ENCODE results near the gene CD52. TPM values are rescaled to one million over a fixed set of nuclear protein-coding genes. Genes with fewer than 3 reads are reported as not detected.

CD52 gene
- total and polyA plus RNA-seq, 2 experiments from 2014 or later, result 7.3 TPM; not detected in 1

- ATAC-seq, result peak; percentile 3; the same call in 2 of the 3 replicates
- Mint-ChIP-seq H3K9me3 (no peaks in the 10 kb centered on the region; the same call in 2 of the 3 replicates), H3K36me3 (ENCODE audit: low read depth) (peaks cover 52% of the 10 kb centered on the region), H3K4me1 (peaks cover 48% of the 10 kb centered on the region), H3K27ac (peak overlapping the region; percentile 96; the same call in 1 of the 2 replicates), H3K27me3 (ENCODE audit: insufficient read depth, low read depth, poor library complexity) (peaks cover 20% of the 10 kb centered on the region), H3K4me3 (peak overlapping the region; percentile 88)
- H3F3A ChIP-seq (replicated peaks; ENCODE audit: low read depth), result peaks cover 27% of the 10 kb centered on the region
- no peak overlapping the region for H2AFZ ChIP-seq
- no peaks in the 10 kb centered on the region for H3K79me2 ChIP-seq (replicated peaks; ENCODE audit: insufficient read depth)
- H3K4me1 ChIP-seq (ENCODE audit: insufficient read depth), result peaks cover 15% of the 10 kb centered on the region
- H3K4me2 ChIP-seq, result peak overlapping the region; percentile 92
- no peaks in the 10 kb centered on the region for H3K9me2 ChIP-seq (ENCODE audit: insufficient read depth)
- TF ChIP-seq EZH2 (IDR thresholded peaks at IDR 0.05; ENCODE audit: low read depth, unreplicated experiment) (no peak), CREB1 (CRISPR knock-in tag; IDR thresholded peaks at IDR 0.05; ENCODE audit: low read depth) (no peak), ZNF462 (CRISPR knock-in tag; IDR thresholded peaks at IDR 0.05) (no peak), NANOG (IDR thresholded peaks at IDR 0.05; ENCODE audit: borderline replicate concordance) (no peak), JUNB (IDR thresholded peaks at IDR 0.05; ENCODE audit: unreplicated experiment) (no peak), ZNF114 (CRISPR knock-in tag; IDR thresholded peaks at IDR 0.05) (no peak), ETS1 (IDR thresholded peaks at IDR 0.05) (no peak), EZH2phosphoT487 (IDR thresholded peaks at IDR 0.05; ENCODE audit: unreplicated experiment) (no peak), POLR2AphosphoS5 (IDR thresholded peaks at IDR 0.05; ENCODE audit: low read depth) (no peak), CTCF (conservative IDR thresholded peaks at IDR 0.05; ENCODE audit: low read depth in 2 of 2) (no peak), REST (IDR thresholded peaks at IDR 0.05; ENCODE audit: unreplicated experiment) (no peak), ZNF331 (CRISPR knock-in tag; IDR thresholded peaks at IDR 0.05; ENCODE audit: low read depth) (no peak), STAT1 (IDR thresholded peaks at IDR 0.05; ENCODE audit: unreplicated experiment) (no peak)
- no peak for DNase-seq (ENCODE audit: low spot score)
- peaks cover 21% of the 10 kb centered on the region for H3K36me3 ChIP-seq (ENCODE audit: insufficient read depth)
- H3K27me3 ChIP-seq (ENCODE audit: insufficient read depth), result no peaks in the 10 kb centered on the region
- peak overlapping the region; percentile 78; the same call in 1 of the 2 replicates for H3K27ac ChIP-seq (ENCODE audit: low read depth)
- peak overlapping the region; percentile 85 for H3K4me3 ChIP-seq
- no peaks in the 10 kb centered on the region; the same call in 1 of the 2 replicates for H4K20me1 ChIP-seq (replicated peaks; ENCODE audit: insufficient read depth)
These were observed 38.9 kb upstream of the CD52 start for GRCh38 chr1:26278724-26279455.
